B cell (primary cell): ENCODE data around the gene TENM4. TPM values are rescaled to one million over a fixed set of nuclear protein-coding genes. Genes with fewer than 3 reads are reported as not detected.

ENCODE experiments used
- ATAC-seq: fragments of 200-7000 bp; cut with Tn5 transposase; one replicate; pipeline ENCODE4 v1.10.0; 2021; ENCODE audit warnings: low read depth, mild to moderate bottlenecking, moderate number of reproducible peaks, moderate library complexity
- CTCF ChIA-PET: fragments of 350-600 bp; sonication (Branson Sonifier 250); formaldehyde crosslinking; loops from one replicate; lab custom pipeline; 2021; ENCODE audit warnings: antibody characterized with exemption, inconsistent platforms; lab: Charles Lee
- POLR2A ChIA-PET: fragments of 350-600 bp; sonication (Branson Sonifier 250); formaldehyde crosslinking; loops from one replicate; lab custom pipeline; 2021; ENCODE audit warnings: antibody characterized with exemption; lab: Charles Lee
- DNase-seq: peaks from one replicate; pipeline ENCODE4 v3.0.0; 2013
- H2AFZ ChIP-seq: 2 replicates; pipeline ENCODE4 v1.6.1; 2012; ENCODE audit warnings: mild to moderate bottlenecking, low read depth, low read length; ENCODE audit not compliant: insufficient read depth, poor library complexity, severe bottlenecking
- H3K27ac ChIP-seq, 2 donors: 1 replicate in 1 of 2; 2 replicates in 1 of 2; pipeline ENCODE4 v1.5.1; 2012 to 2013; ENCODE audit warnings: low read length in 2 of 2, mild to moderate bottlenecking in 2 of 2, moderate library complexity in 1 of 2
- H3K27me3 ChIP-seq, 4 experiments: fragments of 200-600 bp in 1 of 4; sonication (generic) in 1 of 4; replicated peaks in 1 of 4; 1 replicate in 2 of 4; 2 replicates in 2 of 4; pipeline versions ENCODE4 v1.6.1 to v1.7.0; 2013 to 2016; ENCODE audit warnings: low read length in 3 of 4, mild to moderate bottlenecking in 2 of 4, mixed read lengths in 1 of 4, moderate library complexity in 1 of 4; ENCODE audit not compliant: insufficient read depth in 4 of 4, control insufficient read depth in 3 of 4; ENCODE audit errors: control extremely low read depth in 1 of 4
- H3K36me3 ChIP-seq, 2 experiments: replicated peaks in 1 of 2; 1 replicate in 1 of 2; 2 replicates in 1 of 2; pipeline versions ENCODE4 v1.6.1 to v1.7.1; 2013; ENCODE audit warnings: low read length in 1 of 2; ENCODE audit not compliant: insufficient read depth in 2 of 2, control insufficient read depth in 1 of 2; ENCODE audit errors: control extremely low read depth in 1 of 2, extremely low read depth in 1 of 2
- H3K4me1 ChIP-seq, 2 donors: fragments of 200-600 bp in 1 of 2; sonication (generic) in 1 of 2; 1 replicate in 1 of 2; 2 replicates in 1 of 2; pipeline versions ENCODE4 v1.5.1 to v1.6.1; 2013 to 2017; ENCODE audit warnings: low read length in 2 of 2; ENCODE audit not compliant: control insufficient read depth in 2 of 2, insufficient read depth in 2 of 2
- H3K4me2 ChIP-seq: replicated peaks from 2 replicates; pipeline ENCODE3; 2012; ENCODE audit warnings: mild to moderate bottlenecking, low read depth, low read length; ENCODE audit not compliant: poor library complexity, severe bottlenecking
- H3K4me3 ChIP-seq, 5 experiments: fragments of 200-600 bp in 1 of 5; sonication (generic) in 1 of 5; 1 replicate in 3 of 5; 2 replicates in 2 of 5; pipeline versions ENCODE4 v1.5.1 to v1.7.0; 2011 to 2016; ENCODE audit warnings: low read length in 4 of 5, mild to moderate bottlenecking in 4 of 5, low read depth in 2 of 5, control low read depth in 1 of 5, moderate library complexity in 1 of 5; ENCODE audit not compliant: insufficient read depth in 1 of 5; ENCODE audit errors: control extremely low read depth in 1 of 5, extremely low read depth in 1 of 5
- H3K79me2 ChIP-seq: fragments of 200-600 bp; sonication (generic); one replicate; pipeline ENCODE4 v1.6.0; 2016; ENCODE audit warnings: low read length; ENCODE audit not compliant: control insufficient read depth, insufficient read depth
- H3K9ac ChIP-seq: fragments of 200-600 bp; sonication (generic); 2 replicates; pipeline ENCODE4 v1.6.1; 2017; ENCODE audit warnings: mild to moderate bottlenecking, low read length, moderate library complexity
- H3K9me3 ChIP-seq, 3 donors: one replicate each; pipeline versions ENCODE4 v1.6.1 to v1.7.1; 2013; ENCODE audit warnings: low read length in 2 of 3; ENCODE audit not compliant: control insufficient read depth in 2 of 3, insufficient read depth in 1 of 3; ENCODE audit errors: control extremely low read depth in 1 of 3
- H4K20me1 ChIP-seq: 2 replicates; pipeline ENCODE4 v1.6.0; 2012; ENCODE audit warnings: mild to moderate bottlenecking, low read length; ENCODE audit not compliant: insufficient read depth, control insufficient read depth, poor library complexity, severe bottlenecking
- H3K27ac Mint-ChIP-seq: one replicate; pipeline ENCODE4 v1.8.0; 2021; ENCODE audit warnings: mixed read lengths
- H3K27me3 Mint-ChIP-seq: one replicate; pipeline ENCODE4 v1.8.0; 2021; ENCODE audit warnings: mixed read lengths
- H3K4me1 Mint-ChIP-seq: one replicate; pipeline ENCODE4 v1.8.0; 2021; ENCODE audit warnings: mixed read lengths
- H3K4me3 Mint-ChIP-seq: one replicate; pipeline ENCODE4 v1.8.0; 2021; ENCODE audit warnings: mixed read lengths
- H3K9me3 Mint-ChIP-seq: one replicate; pipeline ENCODE4 v1.8.0; 2022; ENCODE audit warnings: mixed read lengths; ENCODE audit not compliant: insufficient read depth
- CTCF ChIP-seq: fragments of 200-600 bp; IDR thresholded peaks from one replicate; pipeline ENCODE4 v1.8.0; 2022; ENCODE audit warnings: antibody characterized with exemption, mild to moderate bottlenecking
- EZH2 ChIP-seq: IDR thresholded peaks from 2 replicates; pipeline ENCODE4 v1.6.1; 2012; ENCODE audit warnings: borderline replicate concordance, low read depth, mild to moderate bottlenecking, moderate library complexity, low read length; ENCODE audit not compliant: insufficient read depth, poor library complexity, severe bottlenecking
- WGBS: methylation state at CpG from one replicate; pipeline ENCODE4 v1.1.5; 2013; ENCODE audit warnings: missing lambda C conversion rate; ENCODE audit not compliant: insufficient coverage; 5-methylcytosine and 5-hydroxymethylcytosine counted together
- intact Hi-C: fragments of 100-400 bp; cut with micrococcal nuclease; formaldehyde crosslinking; loops from one replicate; pipeline ENCODE4 v1.10.0; 2022
- polyA plus RNA-seq: library from polyadenylated mRNA; depleted of rRNA; stranded (reverse); fragments of >200 nt; gene quantifications from 2 replicates; pipeline ENCODE4 v1.2.3, GENCODE V29; 2012
- total RNA-seq, 2 donors: library from RNA; stranded (reverse); fragments of 120-200 nt in 1 of 2; gene quantifications; 1 replicate in 1 of 2; 2 replicates in 1 of 2; pipeline versions ENCODE4 v1.2.3 to v1.2.4, GENCODE V29; 2013 to 2022

TENM4 gene
- total and polyA plus RNA-seq, 2 donors (not counting 1 experiment from before 2014, with no cell fraction given) = 0.09 to 5.7 TPM

GRCh38 chr11:79382301-79383050 is 58.4 kb downstream of the TENM4 start:
- Histone ChIP-seq H4K20me1 (no peaks in the 10 kb centered on the region), H2AFZ (no peak overlapping the region), H3K4me3 (no peak overlapping the region), H3K79me2 (no peaks in the 10 kb centered on the region), H3K36me3 (no peaks in the 10 kb centered on the region), H3K4me2 (no peak overlapping the region), H3K9ac (no peak overlapping the region), H3K4me1 (peaks cover under 1 to 3% of the 10 kb centered on the region in 2 donors), H3K27ac (no peak overlapping the region), H3K9me3 (no peaks in the 10 kb centered on the region), H3K27me3 (peaks cover 0 to 14% (median 0%) of the 10 kb centered on the region in 4 experiments)
- Mint-ChIP-seq H3K27me3 (peaks cover 33% of the 10 kb centered on the region), H3K4me1 (peaks cover 7% of the 10 kb centered on the region), H3K4me3 (no peak overlapping the region), H3K9me3 (no peaks in the 10 kb centered on the region), H3K27ac (no peak overlapping the region)
- DNase-seq = no peak
- CTCF ChIA-PET = no interaction called here
- intact Hi-C loops = no loop called here
- TF ChIP-seq CTCF = no peak
- TF ChIP-seq EZH2 = no peak
- no peak for ATAC-seq
- 95% methylated on average over 4 of the region's 6 CpGs for WGBS
- POLR2A ChIA-PET = no interaction called here

- Histone ChIP-seq H3K4me3 (no peak overlapping the region), H3K36me3 (no peaks in the 10 kb centered on the region), H3K27me3 (peaks cover 0 to 12% (median 0%) of the 10 kb centered on the region in 4 experiments), H2AFZ (no peak overlapping the region), H3K9ac (no peak overlapping the region), H3K4me2 (no peak overlapping the region), H3K4me1 (no peaks in the 10 kb centered on the region), H3K9me3 (no peaks in the 10 kb centered on the region), H4K20me1 (no peaks in the 10 kb centered on the region), H3K79me2 (no peaks in the 10 kb centered on the region), H3K27ac (no peak overlapping the region)
- Mint-ChIP-seq H3K27ac (no peak overlapping the region), H3K4me3 (no peak overlapping the region), H3K4me1 (no peaks in the 10 kb centered on the region), H3K9me3 (no peaks in the 10 kb centered on the region), H3K27me3 (peaks cover 33% of the 10 kb centered on the region)
- intact Hi-C loops = no loop called here
- ChIA-PET CTCF (no interaction called here), POLR2A (no interaction called here)
- ATAC-seq (no peak), DNase-seq (no peak)
- TF ChIP-seq EZH2 (no peak), CTCF (no peak)
- 88% methylated on average over 2 of the region's 3 CpGs for WGBS
These were observed 59.8 kb downstream of the TENM4 start for GRCh38 chr11:79381036-79381435.
